DND-41 (cell line): ENCODE measurements around the gene CFAP97.

Experiments
- EZH2 ChIP-seq: IDR thresholded peaks from 3 replicates; pipeline ENCODE4 v1.6.1; 2012; ENCODE audit warnings: borderline replicate concordance, low read depth, mild to moderate bottlenecking, moderate library complexity, low read length, inconsistent platforms; ENCODE audit not compliant: severe bottlenecking
- TF ChIP-seq, protein P1 (sequence below): IDR thresholded peaks from 2 replicates; pipeline ENCODE4 v1.5.1; 2012; ENCODE audit warnings: borderline replicate concordance, low read length, moderate library complexity, mild to moderate bottlenecking; ENCODE audit not compliant: poor library complexity, severe bottlenecking; ENCODE audit errors: extremely low read depth

DNA sequence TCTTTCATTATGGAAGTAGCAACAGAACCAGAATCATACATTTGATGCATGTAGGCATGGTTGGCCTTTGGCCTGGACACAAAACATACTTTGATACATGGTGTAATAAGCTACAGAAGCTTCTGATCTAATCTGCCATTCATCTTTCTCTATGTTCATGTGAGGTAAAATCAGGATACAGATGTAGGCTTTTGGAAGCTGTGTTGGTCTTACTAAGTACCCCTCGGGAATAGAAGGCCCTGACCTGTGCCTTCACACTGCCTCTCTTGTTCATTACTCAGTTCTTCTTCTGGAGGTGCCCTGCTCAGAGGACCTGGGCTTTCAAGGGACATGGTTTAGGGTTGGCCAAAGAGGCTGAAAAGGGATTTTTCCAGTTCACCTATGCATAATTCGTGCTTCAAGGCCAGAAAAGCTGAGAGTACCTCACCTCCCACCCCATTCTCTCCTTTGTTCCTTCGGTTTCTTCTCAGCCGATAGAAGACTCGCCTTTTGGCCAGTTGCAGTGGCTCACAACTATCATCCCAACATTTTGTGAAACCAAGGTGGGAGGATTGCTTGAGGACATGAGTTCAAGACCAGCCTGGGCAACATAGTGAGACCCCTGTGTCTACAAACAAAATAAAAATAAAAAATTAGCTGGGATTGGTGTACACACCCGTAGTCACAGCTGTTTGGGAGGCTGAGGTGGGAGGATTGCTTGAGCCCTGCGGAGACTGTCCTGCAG is 31.5 kb upstream of the CFAP97 start:
- TF ChIP-seq, protein P1, sequence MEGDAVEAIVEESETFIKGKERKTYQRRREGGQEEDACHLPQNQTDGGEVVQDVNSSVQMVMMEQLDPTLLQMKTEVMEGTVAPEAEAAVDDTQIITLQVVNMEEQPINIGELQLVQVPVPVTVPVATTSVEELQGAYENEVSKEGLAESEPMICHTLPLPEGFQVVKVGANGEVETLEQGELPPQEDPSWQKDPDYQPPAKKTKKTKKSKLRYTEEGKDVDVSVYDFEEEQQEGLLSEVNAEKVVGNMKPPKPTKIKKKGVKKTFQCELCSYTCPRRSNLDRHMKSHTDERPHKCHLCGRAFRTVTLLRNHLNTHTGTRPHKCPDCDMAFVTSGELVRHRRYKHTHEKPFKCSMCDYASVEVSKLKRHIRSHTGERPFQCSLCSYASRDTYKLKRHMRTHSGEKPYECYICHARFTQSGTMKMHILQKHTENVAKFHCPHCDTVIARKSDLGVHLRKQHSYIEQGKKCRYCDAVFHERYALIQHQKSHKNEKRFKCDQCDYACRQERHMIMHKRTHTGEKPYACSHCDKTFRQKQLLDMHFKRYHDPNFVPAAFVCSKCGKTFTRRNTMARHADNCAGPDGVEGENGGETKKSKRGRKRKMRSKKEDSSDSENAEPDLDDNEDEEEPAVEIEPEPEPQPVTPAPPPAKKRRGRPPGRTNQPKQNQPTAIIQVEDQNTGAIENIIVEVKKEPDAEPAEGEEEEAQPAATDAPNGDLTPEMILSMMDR, result no peak
- TF ChIP-seq EZH2, result no peak
